Stimulated activated CD4-positive, alpha-beta T cell treated with anti-CD3 and anti-CD28 coated beads, TNF-alpha, amount 100 ng/mL, for 4 hours (primary cell): ENCODE data around the gene OTULINL.

Experiments used
- DNase-seq, 3 experiments: peaks; one replicate each; pipeline ENCODE4 v3.0.0-alpha.2; 2020; ENCODE audit warnings: low read depth in 3 of 3

The OTULINL gene

DNA sequence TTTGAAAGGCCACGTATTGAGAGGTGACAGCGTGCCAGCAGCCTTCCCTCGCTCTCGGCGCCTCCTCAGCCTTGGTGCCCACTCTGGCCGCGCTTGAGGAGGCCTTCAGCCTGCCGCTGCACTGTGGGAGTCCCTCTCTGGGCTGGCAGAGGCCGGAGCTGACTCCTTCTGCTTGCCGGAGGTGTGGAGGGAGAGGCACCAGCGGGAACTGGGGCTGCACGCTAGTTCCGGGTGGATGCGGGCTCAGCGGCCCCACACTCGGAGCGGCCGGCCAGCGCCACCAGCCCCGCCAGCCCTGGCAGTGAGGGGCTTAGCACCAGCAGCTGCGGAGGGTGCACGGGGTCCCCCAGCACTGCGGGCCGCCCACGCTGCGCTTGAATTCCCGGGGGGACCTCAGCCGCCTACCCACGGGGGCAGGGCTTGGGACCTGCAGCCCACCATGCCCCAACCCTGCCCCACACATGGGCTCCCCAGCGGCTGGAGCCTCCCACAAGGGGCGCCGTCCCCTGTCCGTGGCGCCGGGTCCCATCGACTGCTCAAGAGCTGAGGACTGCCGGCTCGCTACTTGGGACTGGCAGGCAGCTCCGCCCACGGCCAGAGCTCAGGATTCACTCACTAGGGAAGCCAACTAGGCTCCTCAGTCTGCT lies 4.4 kb upstream of the OTULINL start:
- DNase-seq: no peak

GRCh38 chr5:14577971-14578370 lies 3.6 kb upstream of the OTULINL start:
- no peak for DNase-seq

DNA sequence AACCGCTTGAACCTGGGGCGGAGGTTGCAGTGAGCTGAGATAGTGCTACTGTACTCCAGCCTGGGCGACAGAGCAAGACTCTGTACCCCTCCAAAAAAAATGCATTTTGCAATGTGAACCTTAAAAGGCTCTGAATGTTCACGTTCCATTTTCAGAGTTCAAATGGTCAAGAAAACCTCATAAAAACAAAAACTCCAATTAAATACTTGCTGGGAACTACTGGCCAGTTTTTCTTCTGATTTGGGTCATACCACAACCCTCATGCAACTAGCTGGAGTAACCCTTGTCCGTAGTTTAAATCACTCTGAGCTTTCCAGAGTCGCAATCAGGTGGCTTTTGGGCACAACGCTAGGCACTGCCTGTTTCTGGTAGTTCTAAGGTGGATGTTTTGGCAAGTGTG lies 2.3 kb upstream of the OTULINL start:
- no peak for DNase-seq

DNA sequence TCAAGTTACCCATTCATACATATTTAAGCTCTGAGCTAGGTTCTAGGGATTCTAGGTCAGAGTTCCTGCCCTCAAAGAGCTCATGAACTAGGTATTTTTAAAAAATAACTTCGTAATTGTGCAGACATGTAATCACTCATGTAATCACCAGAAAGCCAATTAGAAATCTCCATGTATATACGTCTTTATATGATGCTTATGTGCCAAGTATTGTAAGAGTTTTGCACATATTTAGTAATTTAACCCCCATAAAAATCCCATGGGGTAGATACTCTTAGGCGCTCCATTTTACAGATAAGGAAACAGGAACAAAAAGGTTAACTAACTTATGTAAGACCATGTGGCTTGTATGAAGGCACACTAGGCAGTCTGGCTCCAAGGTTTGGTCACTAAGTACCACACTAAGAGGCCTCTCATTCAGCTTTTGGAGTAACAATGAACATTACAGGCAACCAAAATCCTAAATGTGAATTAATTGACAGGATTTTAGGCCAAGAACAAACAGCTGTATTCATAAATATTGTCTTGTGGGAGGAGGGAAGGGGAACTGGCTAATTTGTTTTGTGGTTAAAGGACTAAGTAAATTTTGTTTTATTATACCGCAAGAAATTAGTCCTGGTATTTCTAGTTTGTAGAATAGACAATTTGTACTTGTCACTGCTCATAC lies 1.7 kb upstream of the OTULINL start:
- DNase-seq: no peak

GRCh38 chr5:14580398-14581034 lies 1.1 kb upstream of the OTULINL start:
- no peak for DNase-seq

GRCh38 chr5:14581891-14582796 lies 552 bp downstream of the OTULINL start:
- DNase-seq: peak; percentile 56 to 75 (median 72)

GRCh38 chr5:14582797-14583137 lies 1.2 kb downstream of the OTULINL start:
- no peak for DNase-seq

GRCh38 chr5:14584848-14585247 lies 3.3 kb downstream of the OTULINL start:
- DNase-seq: no peak

DNA sequence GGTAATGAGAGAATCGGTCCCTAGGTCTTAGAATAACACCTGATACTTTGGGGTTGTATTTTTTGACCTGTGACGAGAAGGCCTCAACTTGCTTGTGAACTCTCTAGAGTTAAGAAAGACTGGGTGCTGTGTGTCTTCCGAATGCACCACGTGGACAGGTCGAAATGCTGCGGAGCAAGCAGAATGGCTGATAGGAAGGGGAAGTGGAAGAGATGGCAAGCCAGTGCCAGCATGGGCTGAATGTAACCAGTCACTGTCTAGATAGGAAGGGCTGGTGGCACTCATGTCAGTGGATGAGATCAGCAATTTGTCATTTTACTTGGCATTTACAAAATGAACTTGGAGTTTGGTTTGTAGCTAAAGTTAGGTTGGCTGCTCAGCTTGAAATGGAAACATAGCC lies 5.6 kb downstream of the OTULINL start:
- no peak for DNase-seq

DNA sequence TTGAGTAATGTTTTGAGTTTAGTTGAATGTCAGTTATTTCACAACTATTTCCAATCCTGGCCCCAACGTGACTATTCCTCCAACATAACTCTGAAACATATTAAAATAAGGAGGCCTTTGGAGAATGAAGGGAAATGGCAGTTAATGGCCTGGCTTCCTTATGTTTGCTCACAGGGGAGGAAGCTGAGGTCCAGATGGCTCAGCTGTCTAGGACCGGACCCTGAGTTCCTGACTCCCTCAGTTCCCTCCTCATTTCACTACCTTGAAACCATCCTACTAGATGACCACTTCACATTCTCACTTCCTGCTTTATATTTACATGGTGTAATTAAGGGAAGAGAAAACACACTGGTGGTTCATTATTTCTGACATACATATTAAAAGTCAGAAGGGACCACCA lies 6.6 kb downstream of the OTULINL start:
- no peak for DNase-seq

GRCh38 chr5:14588758-14589543 lies 7.4 kb downstream of the OTULINL start:
- no peak for DNase-seq

- DNase-seq: no peak
Measured at GRCh38 chr5:14590949-14591348, 9.4 kb downstream of the OTULINL start.

- no peak for DNase-seq
Measured at GRCh38 chr5:14591548-14591947, 10.0 kb downstream of the OTULINL start.

DNA sequence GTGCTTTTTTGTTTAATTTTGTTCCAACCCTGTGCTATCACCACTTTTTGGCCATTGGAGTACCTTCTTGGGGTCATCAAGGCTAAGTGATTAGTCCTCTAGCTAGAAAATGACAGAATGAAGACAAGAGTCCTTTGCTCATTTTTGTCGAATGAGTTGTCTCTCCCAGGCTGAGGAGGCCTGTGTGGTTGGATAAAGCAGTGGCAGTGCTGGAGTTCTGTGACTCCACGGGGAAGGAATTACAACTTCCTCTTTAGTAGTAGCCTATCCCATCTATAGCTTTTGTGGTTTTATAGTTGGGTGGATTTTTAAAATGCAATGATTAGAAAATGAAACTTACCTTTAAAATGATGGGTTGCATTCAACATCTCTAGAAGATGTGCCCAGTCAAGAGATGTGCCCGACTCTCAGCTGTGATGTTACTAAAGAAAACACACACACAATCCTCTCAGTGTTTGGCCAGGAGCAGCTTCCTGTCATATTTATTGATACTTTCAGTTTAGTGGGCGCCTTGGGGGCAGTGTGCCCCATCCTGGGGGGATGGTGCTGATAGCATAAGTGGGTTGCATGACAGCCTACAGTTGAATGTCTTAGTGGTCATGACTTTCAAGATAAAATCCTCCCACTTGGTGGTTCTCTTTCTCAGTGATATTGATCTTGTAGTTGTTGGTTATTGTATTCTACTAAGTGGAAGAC lies 11.9 kb downstream of the OTULINL start:
- DNase-seq: no peak

DNA sequence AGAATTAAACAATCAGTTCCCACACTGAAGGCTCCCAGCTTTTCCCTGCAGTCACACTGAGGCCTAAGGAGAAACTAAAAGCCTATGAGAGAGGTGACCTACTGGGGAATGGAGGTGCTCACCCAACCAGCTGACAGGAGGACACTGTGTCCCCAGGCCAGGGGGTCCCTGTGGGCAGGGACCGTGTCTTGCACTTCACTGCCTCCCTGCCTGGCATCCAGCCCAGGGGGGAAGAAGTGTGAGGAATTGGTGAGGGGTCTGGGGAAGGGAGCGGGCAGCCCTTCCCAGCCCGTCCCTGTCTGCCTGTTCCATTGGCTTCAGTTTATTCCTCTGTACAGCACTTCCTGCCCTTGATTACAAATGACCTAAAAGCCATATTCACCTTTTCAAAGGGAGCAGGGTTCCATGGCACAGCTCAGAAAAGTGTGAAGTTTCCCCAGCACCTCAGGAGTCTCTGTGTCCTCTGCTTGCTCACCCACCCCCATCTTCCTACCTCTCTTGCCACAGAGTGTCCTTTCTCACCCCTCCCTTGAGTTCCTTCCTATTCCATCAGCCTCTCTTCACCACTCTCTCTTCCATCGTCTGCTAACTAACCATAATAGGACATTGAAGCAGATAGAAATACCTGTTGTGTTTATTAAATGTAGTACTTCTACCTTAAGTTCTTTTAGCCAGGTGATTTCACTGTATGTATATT lies 12.9 kb downstream of the OTULINL start:
- no peak for DNase-seq

GRCh38 chr5:14595189-14595588 lies 13.6 kb downstream of the OTULINL start:
- no peak for DNase-seq

- no peak for DNase-seq
Measured at GRCh38 chr5:14595891-14596290, 14.3 kb downstream of the OTULINL start.

- no peak for DNase-seq
Measured at GRCh38 chr5:14597080-14597479, 15.5 kb downstream of the OTULINL start.

DNA sequence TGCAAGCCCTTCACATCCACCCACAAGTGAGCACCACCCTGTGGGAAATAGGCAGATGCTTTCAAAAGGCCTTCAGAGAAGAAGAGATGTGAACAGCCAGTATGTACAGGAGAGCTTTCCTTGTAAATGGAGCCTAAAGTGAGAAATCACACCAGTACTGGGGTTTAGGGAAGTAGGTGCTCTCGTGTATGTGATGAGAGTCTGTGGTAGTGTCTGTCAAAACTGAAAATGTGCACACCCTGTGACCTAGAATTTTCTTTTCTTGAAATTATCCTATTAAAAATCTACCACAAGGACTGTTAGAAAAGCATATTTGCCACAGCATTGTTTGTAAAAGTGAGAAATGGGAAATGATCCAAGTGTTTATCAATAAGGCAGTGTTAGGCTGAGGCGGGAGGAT lies 16.6 kb downstream of the OTULINL start:
- DNase-seq: no peak

DNA sequence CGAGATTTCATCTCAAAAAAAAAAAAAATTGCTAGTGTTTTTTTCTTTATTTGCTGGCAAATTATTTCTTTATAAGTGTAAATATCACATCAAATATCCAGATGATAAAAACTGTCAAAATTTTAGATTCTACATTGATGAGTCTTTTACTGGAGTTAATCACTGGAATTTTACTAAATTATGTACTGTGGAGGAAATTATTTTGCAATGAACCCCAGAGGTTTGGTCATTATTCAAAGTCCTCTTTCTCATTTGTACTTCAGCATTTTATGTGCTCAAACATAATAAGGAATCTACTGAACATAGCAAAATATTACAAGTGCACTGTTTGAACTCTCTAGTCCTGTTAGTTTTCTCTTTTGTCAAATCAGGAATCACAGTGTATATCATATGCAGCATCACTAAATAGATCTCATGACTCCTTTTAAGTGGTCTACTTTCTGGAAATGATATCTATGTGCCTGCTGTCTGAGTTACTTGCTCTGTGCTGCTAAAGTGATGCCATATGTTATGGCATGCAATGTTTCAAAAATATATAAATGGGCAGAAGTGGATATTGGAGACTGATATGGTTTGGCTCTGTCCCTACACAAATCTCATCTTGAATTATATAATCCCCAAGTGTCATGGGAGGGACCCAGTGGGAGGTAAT lies 18.0 kb downstream of the OTULINL start:
- no peak for DNase-seq
